Heart right ventricle (tissue), 16 donors: ENCODE data around the gene ZFYVE27. TPM values are rescaled to one million over a fixed set of nuclear protein-coding genes. Genes with fewer than 3 reads are reported as not detected.
A peak's percentile ranks its signal among the peaks of the same experiment; 100 is the strongest.

Experiments used
- ATAC-seq, 8 donors: fragments of 200-7000 bp; cut with Tn5 transposase; one replicate each; pipeline ENCODE4 v1.9.1; 2020; ENCODE audit warnings: mild to moderate bottlenecking in 8 of 8, moderate library complexity in 8 of 8, moderate number of reproducible peaks in 1 of 8
- DNase-seq, 2 donors: peaks; one replicate each; pipeline ENCODE4 v3.0.0-alpha.2; 2020
- H3K27ac ChIP-seq, 10 donors: fragments of 200-600 bp; sonication (generic) in 2 of 10; one replicate each; pipeline versions ENCODE4 v1.5.0 to v1.8.0; 2020 to 2022; ENCODE audit warnings: mild to moderate bottlenecking in 3 of 10
- H3K27me3 ChIP-seq, 7 donors: fragments of 200-600 bp; one replicate each; pipeline ENCODE4 v1.8.0; 2021 to 2022; ENCODE audit warnings: mild to moderate bottlenecking in 2 of 7
- H3K36me3 ChIP-seq, 9 donors: fragments of 200-600 bp; sonication (generic) in 1 of 9; one replicate each; pipeline versions ENCODE4 v1.5.0 to v1.8.0; 2020 to 2022; ENCODE audit warnings: mild to moderate bottlenecking in 2 of 9
- H3K4me1 ChIP-seq, 9 donors: fragments of 200-600 bp; sonication (generic) in 1 of 9; one replicate each; pipeline versions ENCODE4 v1.5.0 to v1.8.0; 2020 to 2022; ENCODE audit warnings: mild to moderate bottlenecking in 4 of 9
- H3K4me3 ChIP-seq, 10 donors: fragments of 200-600 bp; sonication (generic) in 2 of 10; one replicate each; pipeline versions ENCODE4 v1.5.0 to v1.8.0; 2020 to 2022; ENCODE audit warnings: mild to moderate bottlenecking in 7 of 10, moderate library complexity in 2 of 10
- H3K9me3 ChIP-seq, 11 donors: fragments of 200-600 bp in 10 of 11; sonication (generic) in 2 of 11; one replicate each; pipeline versions ENCODE4 v1.5.0 to v1.8.0; 2013 to 2022; ENCODE audit warnings: mild to moderate bottlenecking in 2 of 11, control low read depth in 1 of 11, moderate library complexity in 1 of 11
- WGBS, 2 donors: extraction: QIAGEN DNeasy Blood & Tissue Kit; methylation state at CpG; one replicate each; pipeline ENCODE4 v1.1.7; 2013; ENCODE audit warnings: inconsistent platforms in 1 of 2; 5-methylcytosine and 5-hydroxymethylcytosine counted together
- intact Hi-C, 10 donors: fragments of 100-400 bp; cut with DNase I; formaldehyde crosslinking; loops; one replicate each; pipeline versions ENCODE4 v1.11.1 to v1.14.2; 2022
- long read RNA-seq, 3 donors: library from polyadenylated mRNA; unstranded; transcript quantifications; one replicate each; pipeline ENCODE4 v2.0.0, GENCODE V29; 2020 to 2021
- polyA plus RNA-seq, 2 donors: library from polyadenylated mRNA; stranded (reverse); fragments of 200-250 nt; gene quantifications; one replicate each; pipeline ENCODE4 v1.2.3, GENCODE V29; 2013
- total RNA-seq, 10 donors: library from RNA; stranded (reverse); fragmentation: NEBNext Ultra II Directional in 3 of 10; extraction: Animal tissue kit (Norgen Biotek cat#: 25700) in 3 of 10; gene quantifications; one replicate each; pipeline versions ENCODE4 v1.2.1 to v1.2.4, GENCODE V29; 2021 to 2023
- TF ChIP-seq, protein P1 (sequence below), 9 donors: fragments of 200-600 bp; sonication (generic) in 2 of 9; IDR thresholded peaks; one replicate each; pipeline versions ENCODE4 v1.5.0 to v1.8.0; 2021 to 2022; ENCODE audit warnings: antibody characterized with exemption in 9 of 9, mild to moderate bottlenecking in 5 of 9, moderate library complexity in 1 of 9
- donor health status: Arrhythmogenic right ventricular cardiomyopathy.
- donor health status: ischemic (EF 13 %, LVEDD 7.1; RV severe dilation, severe dysfunction).
- donor health status: healthy with polysubstance abuse.
- donor health status: DM: no; HTN: yes; CAD: no.
- donor health status: DM: no; HTN: no; CAD: no.
- donor health status: ischemic (EF 25% LVEDD 6.9; RV normal size, moderate dysfunction).
- donor health status: ischemic (EF 25% LVEDD 5.7; RV mildly dilated, moderate dysfunction).
- donor health status: healthy.
- donor health status: DM: yes; HTN: yes; CAD: no.
- donor health status: Ischemic cardiomyopathy.
- donor health status: ischemic (EF 35%, LVEDD 5.7; RV mildly dilated, moderate dysfunction).
- donor health status: nonischemic (EF 11% LVEDD 7.7; RV severe dilation, severe dysfunction).
- donor health status: DM: yes; HTN: yes; CAD: no.
- donor health status: PGD.
- donor health status: ischemic (EF 29% LVEDD 5.4; RV normal size, mild dysfunction).
- donor health status: nonischemic (EF 23%, LVEDD 6.1; RV moderate dilation, normal function).

Gene ZFYVE27, protein sequence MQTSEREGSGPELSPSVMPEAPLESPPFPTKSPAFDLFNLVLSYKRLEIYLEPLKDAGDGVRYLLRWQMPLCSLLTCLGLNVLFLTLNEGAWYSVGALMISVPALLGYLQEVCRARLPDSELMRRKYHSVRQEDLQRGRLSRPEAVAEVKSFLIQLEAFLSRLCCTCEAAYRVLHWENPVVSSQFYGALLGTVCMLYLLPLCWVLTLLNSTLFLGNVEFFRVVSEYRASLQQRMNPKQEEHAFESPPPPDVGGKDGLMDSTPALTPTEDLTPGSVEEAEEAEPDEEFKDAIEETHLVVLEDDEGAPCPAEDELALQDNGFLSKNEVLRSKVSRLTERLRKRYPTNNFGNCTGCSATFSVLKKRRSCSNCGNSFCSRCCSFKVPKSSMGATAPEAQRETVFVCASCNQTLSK
- 10 to 100 TPM in 8 of 10 donors, 1 to 10 TPM in 2; 7.5 to 16.0 (median 11.8) TPM for total RNA-seq
- polyA plus RNA-seq: 10 to 100 TPM; 10.2 to 17.6 TPM
- long read RNA-seq, donor 1, partial matches to known transcripts: 0 of 44 reads
- long read RNA-seq, donor 1, other reads (novel, unspliced or antisense): 41 of 44 reads
- long read RNA-seq, donor 2, transcript ZFYVE27-203 (12 exons, 2,997 nt): major isoform, 7 of 39 reads
- long read RNA-seq, donor 2, partial matches to known transcripts: 1 of 39 reads
- long read RNA-seq, donor 2, other reads (novel, unspliced or antisense): 28 of 39 reads
- long read RNA-seq, donor 3, partial matches to known transcripts: 9 of 53 reads
- long read RNA-seq, donor 3, other reads (novel, unspliced or antisense): 41 of 53 reads

DNA sequence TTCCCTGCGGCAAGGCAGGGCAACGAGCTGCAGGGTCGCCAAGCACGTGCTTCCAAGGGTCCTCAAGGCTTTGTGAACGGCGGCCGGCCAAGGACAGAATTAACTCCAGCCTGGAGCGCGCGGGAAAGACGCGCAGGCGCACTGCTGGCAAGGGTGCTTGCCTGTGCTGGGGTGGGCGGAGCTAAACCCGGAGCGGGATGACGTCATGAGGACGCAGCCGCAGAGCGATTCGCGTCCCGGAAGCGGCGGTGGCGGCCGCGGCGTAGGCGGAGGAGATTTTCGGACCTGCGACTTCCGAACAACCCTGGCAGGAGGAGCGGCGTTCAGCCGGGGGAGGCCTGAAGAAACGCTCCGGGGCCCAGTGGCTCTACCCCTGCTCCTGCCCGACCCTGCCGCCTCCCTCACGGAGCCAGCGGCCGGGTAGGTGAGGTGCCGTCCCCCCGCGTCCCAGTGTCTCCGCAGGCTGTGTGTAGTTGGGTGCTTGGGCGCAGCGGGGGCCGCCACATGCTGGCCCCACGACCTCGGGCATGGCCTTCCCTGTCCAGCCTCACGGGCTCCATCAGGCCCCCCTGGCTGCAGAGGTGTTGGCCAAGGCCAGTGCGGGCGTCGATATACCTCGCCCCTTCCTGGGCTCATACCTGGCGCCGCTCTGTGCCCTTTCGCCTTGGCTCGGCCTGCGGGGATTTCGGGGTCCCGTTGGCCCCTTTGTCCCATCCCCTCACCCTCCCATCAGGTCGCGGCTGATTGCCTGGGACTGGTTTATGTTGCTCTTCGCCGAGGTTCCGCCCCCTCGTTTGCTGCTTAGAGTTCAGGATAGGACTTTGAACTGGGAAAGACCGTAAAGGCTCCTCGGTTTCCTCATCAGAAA is at the start of gene ZFYVE27:
TSS of gene ZFYVE27 (plus strand) at position 227 of the 868 bp plus-strand sequence. CDS start 1,350 bp downstream, outside the sequence.
- DNase-seq (peak; percentile 96 to 98), ATAC-seq (peak; percentile 97 to 99 (median 98))
- Histone ChIP-seq H3K9me3 (no peaks in the 10 kb centered on the region), H3K4me3 (peak within 1 kb of the TSS; percentile 65 to 99 (median 93)), H3K27ac (peak within 1 kb of the TSS; percentile 49 to 96 (median 94)), H3K36me3 (peaks cover 0 to 38% (median 6%) of the 10 kb centered on the region in 9 donors), H3K4me1 (peaks cover 3 to 33% (median 18%) of the 10 kb centered on the region in 9 donors), H3K27me3 (no peaks in the 10 kb centered on the region)
- intact Hi-C loops: loop anchor here in 3 of 10 donors (2.0 to 5.0 kb wide), 3 partner anchors 50 to 335 kb away; partner anchors contain the start of genes AVPI1 (in 3 of the 3) and RRP12 (in 1 of the 3)
- WGBS, 2 donors: 0% methylated on average over 70 to 72 of the region's 72 CpGs
- TF ChIP-seq, protein P1, sequence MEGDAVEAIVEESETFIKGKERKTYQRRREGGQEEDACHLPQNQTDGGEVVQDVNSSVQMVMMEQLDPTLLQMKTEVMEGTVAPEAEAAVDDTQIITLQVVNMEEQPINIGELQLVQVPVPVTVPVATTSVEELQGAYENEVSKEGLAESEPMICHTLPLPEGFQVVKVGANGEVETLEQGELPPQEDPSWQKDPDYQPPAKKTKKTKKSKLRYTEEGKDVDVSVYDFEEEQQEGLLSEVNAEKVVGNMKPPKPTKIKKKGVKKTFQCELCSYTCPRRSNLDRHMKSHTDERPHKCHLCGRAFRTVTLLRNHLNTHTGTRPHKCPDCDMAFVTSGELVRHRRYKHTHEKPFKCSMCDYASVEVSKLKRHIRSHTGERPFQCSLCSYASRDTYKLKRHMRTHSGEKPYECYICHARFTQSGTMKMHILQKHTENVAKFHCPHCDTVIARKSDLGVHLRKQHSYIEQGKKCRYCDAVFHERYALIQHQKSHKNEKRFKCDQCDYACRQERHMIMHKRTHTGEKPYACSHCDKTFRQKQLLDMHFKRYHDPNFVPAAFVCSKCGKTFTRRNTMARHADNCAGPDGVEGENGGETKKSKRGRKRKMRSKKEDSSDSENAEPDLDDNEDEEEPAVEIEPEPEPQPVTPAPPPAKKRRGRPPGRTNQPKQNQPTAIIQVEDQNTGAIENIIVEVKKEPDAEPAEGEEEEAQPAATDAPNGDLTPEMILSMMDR (IDR thresholded peaks at IDR 0.05): no peak

DNA sequence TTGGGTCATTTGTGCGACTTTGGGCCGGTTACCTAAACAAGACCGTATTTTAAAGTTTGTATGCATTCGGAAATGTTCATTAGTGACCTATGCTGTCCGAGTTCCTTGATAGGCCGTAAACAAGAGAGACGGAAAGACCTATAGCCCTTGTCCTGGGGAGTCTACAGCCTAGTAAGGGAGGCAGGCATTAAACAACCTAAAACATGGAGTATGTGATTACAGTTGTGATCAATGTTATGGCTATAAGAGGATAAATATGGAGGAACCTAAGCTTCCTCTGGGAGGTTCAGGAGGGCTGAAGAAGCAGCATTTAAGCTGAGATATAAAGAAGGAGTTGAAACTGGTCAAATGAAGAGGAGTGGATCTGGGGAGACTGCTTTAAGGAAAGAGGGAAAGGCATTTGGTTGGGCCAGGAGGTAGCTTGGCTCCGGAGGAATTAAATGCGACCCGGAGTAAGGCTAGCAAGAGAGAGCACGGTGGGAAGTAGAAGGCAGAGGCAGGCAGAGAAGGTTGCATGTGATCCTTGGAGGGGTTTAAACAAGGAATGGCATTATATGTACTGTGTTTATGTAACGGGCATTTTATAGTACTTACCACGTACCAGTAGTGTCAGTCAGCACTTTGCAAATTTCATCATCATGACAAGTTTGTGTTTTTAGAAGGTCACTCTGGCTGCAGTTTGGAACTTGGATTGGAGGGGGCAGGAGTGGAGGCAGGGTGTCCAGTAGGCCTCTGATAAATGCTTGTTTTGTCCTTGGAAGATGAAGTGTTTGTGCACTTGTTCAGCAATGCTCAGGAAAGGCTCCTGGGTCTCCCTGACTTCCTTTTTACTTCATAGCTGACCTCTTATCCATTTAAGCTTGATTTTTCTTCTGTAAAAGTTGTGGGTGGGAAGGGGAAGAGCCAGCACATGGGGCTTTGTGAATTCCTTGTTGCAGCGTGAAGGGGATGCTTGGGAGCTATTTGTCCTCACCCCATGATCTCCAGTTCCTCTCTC is 48.8 kb upstream of the ZFYVE27 start:
- DNase-seq (no peak), ATAC-seq (peak in 2 of 8 donors; percentile 1 to 2)
- peaks cover 10 to 64% (median 42%) of the 10 kb centered on the region in 9 donors for H3K4me1 ChIP-seq
- TF ChIP-seq, protein P1 (IDR thresholded peaks at IDR 0.05): no peak
- WGBS, 2 donors: 38 to 39% methylated on average over 14 of the region's 14 CpGs
- no peaks in the 10 kb centered on the region for H3K36me3 ChIP-seq
- H3K27me3 ChIP-seq: no peaks in the 10 kb centered on the region
- peak overlapping the region in 9 of 10 donors; percentile 15 to 89 (median 74) for H3K4me3 ChIP-seq
- H3K9me3 ChIP-seq: peaks cover 0 to 3% (median 0%) of the 10 kb centered on the region in 11 donors
- peak overlapping the region; percentile 38 to 93 (median 89) for H3K27ac ChIP-seq
- intact Hi-C loops: loop anchor here in 4 of 10 donors (2.0 to 5.0 kb wide), 3 partner anchors 27 to 49 kb away; partner anchors contain the start of gene ZFYVE27 (in 3 of the 4)

DNA sequence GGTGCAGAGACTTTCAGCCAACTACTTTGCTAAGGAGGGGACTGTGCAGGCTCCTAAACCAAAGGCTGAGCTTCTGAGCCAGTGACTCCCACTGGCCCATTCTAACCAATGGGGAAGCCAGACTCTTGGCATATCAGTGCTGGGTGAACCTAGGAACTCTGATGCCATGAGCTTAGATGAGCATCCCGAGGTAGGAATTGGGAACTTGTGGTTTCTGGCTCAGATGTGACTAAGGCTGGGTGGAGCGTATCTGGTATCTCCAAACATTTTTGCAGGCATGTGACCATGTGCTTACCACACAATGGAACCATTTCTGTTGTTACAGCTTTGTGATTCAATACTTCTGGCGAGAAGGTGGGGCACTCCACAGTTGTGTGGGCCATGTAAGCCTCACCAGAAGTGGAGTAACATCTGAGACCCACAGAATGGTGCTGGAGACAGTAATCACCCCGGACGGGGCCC is 47.3 kb upstream of the ZFYVE27 start:
- no peaks in the 10 kb centered on the region for H3K27me3 ChIP-seq
- peak overlapping the region in 1 of 10 donors; percentile 90 for H3K27ac ChIP-seq
- DNase-seq: no peak
- TF ChIP-seq, protein P1 (IDR thresholded peaks at IDR 0.05): no peak
- no peak overlapping the region for H3K4me3 ChIP-seq
- no peaks in the 10 kb centered on the region for H3K36me3 ChIP-seq
- no peak for ATAC-seq
- WGBS, 2 donors: 88 to 93% methylated on average over 5 of the region's 5 CpGs
- H3K9me3 ChIP-seq: peaks cover 0 to 11% (median 0%) of the 10 kb centered on the region in 11 donors
- peaks cover 6 to 50% (median 30%) of the 10 kb centered on the region in 9 donors for H3K4me1 ChIP-seq
- intact Hi-C loops: loop anchor here in 3 of 10 donors (5.0 kb wide), 2 partner anchors 43 to 48 kb away; partner anchors contain the start of gene ZFYVE27 (in 2 of the 3)
